HEK293 (cell line): ENCODE data around the gene NPAS2.

ENCODE experiments used
- CTCF ChIA-PET: fragments of 350-600 bp; formaldehyde crosslinking; extraction: SDS; loops from one replicate; lab custom pipeline; 2021; ENCODE audit warnings: antibody characterized with exemption; lab: Yijun Ruan, JAX
- POLR2A ChIA-PET: fragments of 300-600 bp; formaldehyde crosslinking; extraction: SDS; loops from one replicate; lab custom pipeline; 2020; ENCODE audit warnings: antibody characterized with exemption, inconsistent platforms; lab: Yijun Ruan, JAX
- H3K27ac ChIP-seq: fragments of 200-500 bp; sonication (Bioruptor generic); 2 replicates; pipeline ENCODE4 v1.5.1; 2014; ENCODE audit warnings: low read depth, low read length, control low read depth, inconsistent platforms; ENCODE audit errors: extremely low read depth
- H3K36me3 ChIP-seq, 2 experiments: fragments of 200-500 bp in 1 of 2; sonication (Bioruptor generic) in 1 of 2; 1 replicate in 1 of 2; 2 replicates in 1 of 2; pipeline ENCODE4 v1.5.1; 2014 to 2017; ENCODE audit warnings: inconsistent platforms in 2 of 2, low read length in 2 of 2; ENCODE audit not compliant: control insufficient read depth in 2 of 2, insufficient read depth in 1 of 2
- H3K4me1 ChIP-seq: fragments of 200-500 bp; sonication (Bioruptor generic); 2 replicates; pipeline ENCODE4 v1.5.1; 2014; ENCODE audit warnings: mild to moderate bottlenecking, low read length, inconsistent platforms; ENCODE audit not compliant: control insufficient read depth, insufficient read depth
- H3K4me3 ChIP-seq: 2 replicates; pipeline ENCODE4 v1.5.1; 2011; ENCODE audit warnings: low read depth, mild to moderate bottlenecking, control low read depth, low read length, moderate library complexity
- H3K9me3 ChIP-seq: fragments of 200-500 bp; sonication (Bioruptor generic); 2 replicates; pipeline ENCODE4 v1.5.1; 2014; ENCODE audit warnings: low read depth, low read length, inconsistent platforms; ENCODE audit not compliant: control insufficient read depth, insufficient read depth
- GLI2 ChIP-seq: fragments of 450-650 bp; formaldehyde crosslinking; IDR thresholded peaks from 2 replicates; pipeline ENCODE4; 2017; ENCODE audit warnings: missing biosample characterization, missing genetic modification characterization, low read depth, borderline replicate concordance
- KLF1 ChIP-seq: fragments of 450-650 bp; formaldehyde crosslinking; IDR thresholded peaks from 2 replicates; pipeline ENCODE4 v1.5.1; 2016; ENCODE audit warnings: missing biosample characterization, missing genetic modification characterization
- KLF17 ChIP-seq: fragments of 450-650 bp; formaldehyde crosslinking; IDR thresholded peaks from 2 replicates; pipeline ENCODE4 v1.5.1; 2016; ENCODE audit warnings: missing biosample characterization, missing genetic modification characterization
- KLF8 ChIP-seq: fragments of 450-650 bp; formaldehyde crosslinking; IDR thresholded peaks from 2 replicates; pipeline ENCODE4 v1.5.1; 2016; ENCODE audit warnings: missing biosample characterization, missing genetic modification characterization
- ZFHX2 ChIP-seq: fragments of 450-650 bp; formaldehyde crosslinking; conservative IDR thresholded peaks from 2 replicates; pipeline ENCODE4 v1.5.1; 2016; ENCODE audit warnings: missing biosample characterization, missing genetic modification characterization
- ZIC2 ChIP-seq: fragments of 450-650 bp; formaldehyde crosslinking; IDR thresholded peaks from 2 replicates; pipeline ENCODE4 v1.5.1; 2016; ENCODE audit warnings: missing biosample characterization, missing genetic modification characterization
- ZNF133 ChIP-seq: fragments of 450-650 bp; formaldehyde crosslinking; IDR thresholded peaks from 2 replicates; pipeline ENCODE4 v1.5.1; 2016; ENCODE audit warnings: missing biosample characterization, missing genetic modification characterization
- ZNF138 ChIP-seq: fragments of 450-650 bp; formaldehyde crosslinking; IDR thresholded peaks from 2 replicates; pipeline ENCODE4 v1.5.1; 2016; ENCODE audit warnings: missing biosample characterization, missing genetic modification characterization, borderline replicate concordance
- ZNF155 ChIP-seq: fragments of 450-650 bp; formaldehyde crosslinking; IDR thresholded peaks from 2 replicates; pipeline ENCODE4 v1.5.1; 2016; ENCODE audit warnings: missing biosample characterization, missing genetic modification characterization
- ZNF16 ChIP-seq: fragments of 450-650 bp; formaldehyde crosslinking; IDR thresholded peaks from 2 replicates; pipeline ENCODE4 v1.5.1; 2016; ENCODE audit warnings: low read depth, missing biosample characterization, missing genetic modification characterization
- ZNF175 ChIP-seq: fragments of 450-650 bp; formaldehyde crosslinking; IDR thresholded peaks from 2 replicates; pipeline ENCODE4 v1.5.1; 2016; ENCODE audit warnings: missing biosample characterization, missing genetic modification characterization
- ZNF23 ChIP-seq: fragments of 450-650 bp; formaldehyde crosslinking; IDR thresholded peaks from 2 replicates; pipeline ENCODE4 v1.5.1; 2016; ENCODE audit warnings: missing biosample characterization, missing genetic modification characterization, borderline replicate concordance
- ZNF248 ChIP-seq: fragments of 450-650 bp; formaldehyde crosslinking; IDR thresholded peaks from 2 replicates; pipeline ENCODE4 v1.5.1; 2017; ENCODE audit warnings: missing biosample characterization, missing genetic modification characterization
- ZNF280C ChIP-seq: fragments of 450-650 bp; formaldehyde crosslinking; IDR thresholded peaks from 2 replicates; pipeline ENCODE4 v1.5.1; 2016; ENCODE audit warnings: missing biosample characterization, missing genetic modification characterization
- ZNF354C ChIP-seq: fragments of 450-650 bp; formaldehyde crosslinking; IDR thresholded peaks from 2 replicates; pipeline ENCODE4 v1.5.1; 2016; ENCODE audit warnings: missing biosample characterization, missing genetic modification characterization, low read depth, borderline replicate concordance
- ZNF548 ChIP-seq: fragments of 450-650 bp; formaldehyde crosslinking; IDR thresholded peaks from 2 replicates; pipeline ENCODE4 v1.5.1; 2016; ENCODE audit warnings: missing biosample characterization, missing genetic modification characterization
- ZNF610 ChIP-seq: fragments of 450-650 bp; formaldehyde crosslinking; IDR thresholded peaks from 2 replicates; pipeline ENCODE4 v1.5.1; 2016; ENCODE audit warnings: missing biosample characterization, missing genetic modification characterization, borderline replicate concordance
- ZNF670 ChIP-seq: fragments of 450-650 bp; formaldehyde crosslinking; IDR thresholded peaks from 2 replicates; pipeline ENCODE4 v1.5.1; 2016; ENCODE audit warnings: missing biosample characterization, missing genetic modification characterization, low read depth
- ZNF747 ChIP-seq: fragments of 450-650 bp; formaldehyde crosslinking; IDR thresholded peaks from 2 replicates; pipeline ENCODE4 v1.5.1; 2016; ENCODE audit warnings: missing biosample characterization, missing genetic modification characterization
- ZNF791 ChIP-seq: fragments of 450-650 bp; formaldehyde crosslinking; IDR thresholded peaks from 2 replicates; pipeline ENCODE4 v1.5.1; 2016; ENCODE audit warnings: missing biosample characterization, missing genetic modification characterization
- ZSCAN4 ChIP-seq: fragments of 450-650 bp; formaldehyde crosslinking; IDR thresholded peaks from 2 replicates; pipeline ENCODE4 v1.5.1; 2017; ENCODE audit warnings: missing biosample characterization, missing genetic modification characterization
- TF ChIP-seq, protein P1 (sequence below): fragments of 450-650 bp; formaldehyde crosslinking; IDR thresholded peaks from 2 replicates; pipeline ENCODE4 v1.5.1; 2016; ENCODE audit warnings: missing biosample characterization, missing genetic modification characterization

The NPAS2 gene

DNA sequence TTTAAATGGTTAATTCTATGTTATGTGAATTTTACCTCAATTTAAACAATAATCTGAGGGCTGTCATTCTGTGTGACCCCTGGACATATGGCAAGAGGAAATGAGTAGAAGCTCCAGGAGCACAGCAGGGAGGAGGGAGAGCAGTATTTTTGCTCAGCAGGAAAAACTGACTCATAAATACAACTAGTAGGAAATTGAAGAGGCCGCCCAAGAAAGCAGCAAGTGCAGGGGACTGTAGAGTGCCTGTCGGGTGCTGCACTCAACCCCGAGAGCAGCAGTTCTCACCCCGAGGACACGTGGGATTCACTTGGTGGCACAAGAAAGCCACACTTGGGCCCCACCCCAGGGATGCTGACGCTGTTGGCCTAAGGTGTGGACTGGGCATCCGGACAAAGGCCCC is 60.8 kb downstream of the NPAS2 start:
- Histone ChIP-seq H3K4me3 (no peak overlapping the region), H3K4me1 (peaks cover 8% of the 10 kb centered on the region), H3K27ac (no peak overlapping the region), H3K36me3 (no peaks in the 10 kb centered on the region), H3K9me3 (no peaks in the 10 kb centered on the region)
- ChIA-PET CTCF (interaction anchor here (0.7 to 0.8 kb wide), 2 partner anchors 10 to 325 kb away, joined by 3 to 4 read pairs; no protein-coding TSS in a partner anchor), POLR2A (no interaction called here)
- TF ChIP-seq ZNF548 (tag by site-specific recombination) (no peak), ZIC2 (peak; percentile 52), ZNF138 (tag by site-specific recombination) (no peak), ZFHX2 (tag by site-specific recombination) (no peak), ZNF23 (tag by site-specific recombination) (no peak), ZNF175 (tag by site-specific recombination) (no peak), ZNF670 (no peak)

GRCh38 chr2:100882645-100883613 is 63.0 kb downstream of the NPAS2 start:
- peaks cover 8% of the 10 kb centered on the region for H3K4me1 ChIP-seq
- ChIA-PET POLR2A (no interaction called here), CTCF (no interaction called here)
- no peak overlapping the region for H3K27ac ChIP-seq
- no peaks in the 10 kb centered on the region for H3K36me3 ChIP-seq
- H3K4me3 ChIP-seq: no peak overlapping the region
- TF ChIP-seq ZIC2 (no peak), ZNF133 (no peak), ZNF175 (tag by site-specific recombination) (no peak), KLF1 (no peak), ZNF354C (tag by site-specific recombination) (no peak), ZNF155 (tag by site-specific recombination) (no peak), KLF17 (tag by site-specific recombination) (no peak), ZNF747 (no peak), ZSCAN4 (tag by site-specific recombination) (no peak), ZNF610 (tag by site-specific recombination) (no peak), GLI2 (no peak), KLF8 (tag by site-specific recombination) (no peak), ZNF16 (tag by site-specific recombination) (no peak), ZNF248 (tag by site-specific recombination) (no peak), ZNF280C (no peak), ZNF791 (tag by site-specific recombination) (no peak)
- TF ChIP-seq, protein P1, sequence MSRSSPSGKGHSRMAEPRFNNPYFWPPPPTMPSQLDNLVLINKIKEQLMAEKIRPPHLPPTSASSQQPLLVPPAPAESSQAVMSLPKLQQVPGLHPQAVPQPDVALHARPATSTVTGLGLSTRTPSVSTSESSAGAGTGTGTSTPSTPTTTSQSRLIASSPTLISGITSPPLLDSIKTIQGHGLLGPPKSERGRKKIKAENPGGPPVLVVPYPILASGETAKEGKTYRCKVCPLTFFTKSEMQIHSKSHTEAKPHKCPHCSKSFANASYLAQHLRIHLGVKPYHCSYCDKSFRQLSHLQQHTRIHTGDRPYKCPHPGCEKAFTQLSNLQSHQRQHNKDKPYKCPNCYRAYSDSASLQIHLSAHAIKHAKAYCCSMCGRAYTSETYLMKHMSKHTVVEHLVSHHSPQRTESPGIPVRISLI (tag by site-specific recombination): no peak
- H3K9me3 ChIP-seq: no peaks in the 10 kb centered on the region
